Activated naive CD8-positive, alpha-beta T cell treated with anti-CD3 and anti-CD28 coated beads, Interleukin-2, amount 50 U/mL, for 24 hours (primary cell): ENCODE measurements around the gene LIPN.
"Not testable (repeated sequence)": the region's sequence is repeated elsewhere in the genome, so short reads cannot be mapped to it uniquely, and the experiment has no call there.

ENCODE experiments used
- ATAC-seq: fragments of 150-1000 bp; cut with Tn5 transposase; one replicate; pipeline ENCODE4 v1.10.0; 2021
- DNase-seq: peaks from one replicate; pipeline ENCODE4 v3.0.0; 2021
- H3K27ac Mint-ChIP-seq: one replicate; pipeline ENCODE4 v1.8.0; 2021; ENCODE audit warnings: mild to moderate bottlenecking, mixed read lengths
- H3K27me3 Mint-ChIP-seq: one replicate; pipeline ENCODE4 v1.8.0; 2021; ENCODE audit warnings: mixed read lengths
- H3K36me3 Mint-ChIP-seq: one replicate; pipeline ENCODE4 v1.8.0; 2021; ENCODE audit warnings: low read depth, mixed read lengths
- H3K4me1 Mint-ChIP-seq: one replicate; pipeline ENCODE4 v1.8.0; 2021; ENCODE audit warnings: mixed read lengths
- H3K4me3 Mint-ChIP-seq: one replicate; pipeline ENCODE4 v1.8.0; 2021; ENCODE audit warnings: mild to moderate bottlenecking, moderate library complexity, mixed read lengths
- H3K9me3 Mint-ChIP-seq: one replicate; pipeline ENCODE4 v1.8.0; 2021; ENCODE audit warnings: mixed read lengths

Gene LIPN

GRCh38 chr10:88759366-88760101 lies at the start of gene LIPN:
LIPN (plus strand) TSS chr10:88760020; CDS start chr10:88761406, 1,386 bp downstream.
- Mint-ChIP-seq H3K27ac (no peak within 1 kb of the TSS), H3K4me1 (peaks cover 18% of the 10 kb centered on the region), H3K9me3 (no peaks in the 10 kb centered on the region), H3K4me3 (no peak within 1 kb of the TSS), H3K27me3 (peaks cover 3% of the 10 kb centered on the region), H3K36me3 (no peaks in the 10 kb centered on the region)
- DNase-seq (no peak), ATAC-seq (no peak)

GRCh38 chr10:88715517-88715916 lies 44.3 kb upstream of the LIPN start:
- Mint-ChIP-seq H3K4me1 (no peaks in the 10 kb centered on the region), H3K4me3 (no peak overlapping the region), H3K27ac (no peak overlapping the region), H3K9me3 (no peaks in the 10 kb centered on the region), H3K36me3 (no peaks in the 10 kb centered on the region), H3K27me3 (peaks cover 12% of the 10 kb centered on the region)
- DNase-seq (no peak), ATAC-seq (no peak)

- no peak overlapping the region for H3K4me3 Mint-ChIP-seq
- no peak for DNase-seq
- H3K36me3 Mint-ChIP-seq = no peaks in the 10 kb centered on the region
- peaks cover 9% of the 10 kb centered on the region for H3K27me3 Mint-ChIP-seq
- H3K27ac Mint-ChIP-seq = no peak overlapping the region
- no peaks in the 10 kb centered on the region for H3K9me3 Mint-ChIP-seq
- peaks cover 8% of the 10 kb centered on the region for H3K4me1 Mint-ChIP-seq
- no peak for ATAC-seq
Observed at GRCh38 chr10:88721392-88721791, 38.4 kb upstream of the LIPN start.

GRCh38 chr10:88725798-88726197 lies 34.0 kb upstream of the LIPN start:
- H3K9me3 Mint-ChIP-seq = no peaks in the 10 kb centered on the region
- no peaks in the 10 kb centered on the region for H3K36me3 Mint-ChIP-seq
- DNase-seq = no peak
- peaks cover 8% of the 10 kb centered on the region for H3K4me1 Mint-ChIP-seq
- peak overlapping the region; percentile 1 for H3K27ac Mint-ChIP-seq
- peaks cover 2% of the 10 kb centered on the region for H3K27me3 Mint-ChIP-seq
- H3K4me3 Mint-ChIP-seq = no peak overlapping the region
- ATAC-seq = no peak

DNA sequence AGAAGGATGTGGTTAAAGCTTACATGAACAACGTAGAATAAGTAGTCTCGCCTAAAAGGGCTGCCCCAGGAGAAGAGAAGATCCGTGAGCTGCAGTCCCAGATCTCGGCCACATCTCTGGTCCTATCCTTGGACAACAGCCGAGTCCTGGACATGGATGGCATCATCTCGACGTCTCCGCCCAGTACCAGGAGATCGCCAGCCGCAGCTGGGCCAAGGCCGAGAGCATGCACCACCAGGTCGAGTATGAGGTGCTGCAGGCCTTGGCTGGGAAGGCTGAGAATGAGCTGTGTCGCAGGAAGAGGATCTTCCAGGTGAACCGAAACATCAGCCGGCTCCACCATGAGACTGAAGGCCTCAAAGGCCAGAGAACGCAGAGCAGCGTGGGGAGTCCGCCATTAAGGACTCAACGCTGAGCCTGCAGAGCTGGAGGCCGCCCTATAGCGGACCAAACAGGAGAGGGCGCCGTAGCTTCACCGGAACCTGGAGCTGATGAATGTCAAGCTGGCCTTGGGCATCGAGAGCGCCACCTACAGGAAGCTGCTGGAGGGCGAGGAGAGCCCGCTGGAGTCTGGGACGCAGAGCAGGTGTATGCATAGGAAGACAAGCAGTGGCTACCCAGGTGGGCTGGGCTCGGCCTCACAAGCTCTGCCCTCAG lies 31.6 kb upstream of the LIPN start:
- Mint-ChIP-seq H3K36me3 (no peaks in the 10 kb centered on the region), H3K9me3 (no peaks in the 10 kb centered on the region), H3K4me3 (no peak overlapping the region), H3K27ac (no peak overlapping the region), H3K4me1 (peaks cover 8% of the 10 kb centered on the region), H3K27me3 (peaks cover 2% of the 10 kb centered on the region)
- ATAC-seq = peak; percentile 20
- peak; percentile 70 for DNase-seq

- H3K27ac Mint-ChIP-seq = no peak overlapping the region
- ATAC-seq = no peak
- H3K9me3 Mint-ChIP-seq = no peaks in the 10 kb centered on the region
- no peak overlapping the region for H3K4me3 Mint-ChIP-seq
- no peaks in the 10 kb centered on the region for H3K27me3 Mint-ChIP-seq
- peaks cover 3% of the 10 kb centered on the region for H3K4me1 Mint-ChIP-seq
- no peak for DNase-seq
- H3K36me3 Mint-ChIP-seq = no peaks in the 10 kb centered on the region
Observed at GRCh38 chr10:88730864-88731263, 29.0 kb upstream of the LIPN start.

DNA sequence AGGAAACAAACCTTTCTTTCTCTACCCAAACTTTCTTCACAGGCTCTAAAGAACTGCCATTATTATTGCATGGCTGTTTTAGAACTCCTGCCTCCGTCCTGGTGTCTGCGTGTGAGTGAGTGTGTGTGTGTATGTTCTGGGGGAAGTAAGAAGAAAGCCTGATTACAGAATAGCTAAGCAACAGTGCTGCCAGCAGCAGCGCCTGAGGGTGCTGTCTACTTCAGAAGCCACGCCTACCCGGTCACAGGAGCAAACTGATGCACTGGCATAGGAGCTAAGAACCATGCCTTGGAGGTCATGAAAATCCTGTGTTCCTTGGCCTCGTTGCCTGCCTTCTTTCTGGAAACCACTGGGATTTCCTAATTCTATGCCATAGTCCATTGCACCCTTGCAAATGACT lies 28.5 kb upstream of the LIPN start:
- ATAC-seq (no peak), DNase-seq (no peak)

DNA sequence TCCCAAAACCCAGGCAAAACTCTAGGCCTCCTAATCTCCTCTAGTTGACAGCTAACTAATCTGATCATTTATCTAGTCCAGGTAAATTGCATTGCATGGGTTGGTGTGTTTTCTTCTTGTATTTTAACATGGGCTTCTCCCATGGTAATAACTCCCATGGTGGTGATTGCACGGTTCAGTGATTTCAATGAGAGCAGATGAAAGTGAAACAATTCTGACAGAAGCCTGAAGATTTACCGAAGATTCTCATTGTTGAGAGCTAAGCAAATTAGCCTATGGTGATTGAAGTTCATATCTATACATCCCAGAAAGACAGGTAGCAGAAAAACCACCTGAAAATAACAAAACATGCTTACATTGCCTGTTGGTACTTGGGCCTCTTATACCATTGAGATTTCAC lies 26.6 kb upstream of the LIPN start:
- ATAC-seq = no peak
- Mint-ChIP-seq H3K4me3 (no peak overlapping the region), H3K36me3 (no peaks in the 10 kb centered on the region), H3K9me3 (no peaks in the 10 kb centered on the region), H3K27ac (no peak overlapping the region), H3K4me1 (no peaks in the 10 kb centered on the region), H3K27me3 (peaks cover 10% of the 10 kb centered on the region)
- DNase-seq = no peak

More for the DNA sequence above, 28.5 kb upstream of the LIPN start:
- Mint-ChIP-seq H3K36me3 (no peaks in the 10 kb centered on the region), H3K27me3 (no peaks in the 10 kb centered on the region), H3K27ac (no peak overlapping the region), H3K4me1 (no peaks in the 10 kb centered on the region), H3K4me3 (no peak overlapping the region), H3K9me3 (no peaks in the 10 kb centered on the region)

DNA sequence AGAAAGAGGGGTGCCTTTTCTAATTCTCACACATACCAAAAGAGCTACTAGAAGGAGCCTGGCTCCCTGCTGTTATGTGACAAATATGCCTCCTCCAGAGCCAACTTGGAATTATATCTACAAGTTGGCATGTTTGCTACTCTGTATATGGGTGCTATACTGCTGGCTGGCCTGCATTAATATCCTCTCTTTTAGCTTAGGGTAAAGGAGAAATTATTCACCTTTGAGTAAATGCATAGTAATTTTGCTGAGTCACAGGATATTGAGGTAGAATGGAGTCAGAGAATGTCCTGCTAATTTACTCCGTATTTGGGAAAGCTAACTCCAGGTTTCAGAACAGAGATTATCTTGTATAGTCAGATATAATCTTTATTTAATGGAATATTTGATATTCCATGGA lies 24.2 kb upstream of the LIPN start:
- no peak overlapping the region for H3K4me3 Mint-ChIP-seq
- H3K27ac Mint-ChIP-seq = no peak overlapping the region
- H3K4me1 Mint-ChIP-seq = no peaks in the 10 kb centered on the region
- no peaks in the 10 kb centered on the region for H3K36me3 Mint-ChIP-seq
- H3K9me3 Mint-ChIP-seq = no peaks in the 10 kb centered on the region
- H3K27me3 Mint-ChIP-seq = peaks cover 19% of the 10 kb centered on the region
- ATAC-seq = no peak
- no peak for DNase-seq

GRCh38 chr10:88741921-88742320 lies 17.9 kb upstream of the LIPN start:
- not testable (repeated sequence) for H3K9me3 Mint-ChIP-seq, H3K27ac Mint-ChIP-seq, ATAC-seq, DNase-seq, H3K4me3 Mint-ChIP-seq, H3K36me3 Mint-ChIP-seq, H3K4me1 Mint-ChIP-seq
- H3K27me3 Mint-ChIP-seq = peaks cover 22% of the 10 kb centered on the region

GRCh38 chr10:88742448-88742847 lies 17.4 kb upstream of the LIPN start:
- H3K4me1 Mint-ChIP-seq = no peaks in the 10 kb centered on the region
- DNase-seq = no peak
- peaks cover 19% of the 10 kb centered on the region for H3K27me3 Mint-ChIP-seq
- no peaks in the 10 kb centered on the region for H3K36me3 Mint-ChIP-seq
- no peak for ATAC-seq
- no peak overlapping the region for H3K27ac Mint-ChIP-seq
- peaks cover 5% of the 10 kb centered on the region for H3K9me3 Mint-ChIP-seq
- H3K4me3 Mint-ChIP-seq = no peak overlapping the region

GRCh38 chr10:88744002-88744401 lies 15.8 kb upstream of the LIPN start:
- H3K4me1 Mint-ChIP-seq = no peaks in the 10 kb centered on the region
- DNase-seq (no peak), ATAC-seq (no peak)
- peaks cover 5% of the 10 kb centered on the region for H3K9me3 Mint-ChIP-seq
- H3K36me3 Mint-ChIP-seq = no peaks in the 10 kb centered on the region
- H3K27me3 Mint-ChIP-seq = peaks cover 8% of the 10 kb centered on the region
- no peak overlapping the region for H3K4me3 Mint-ChIP-seq
- H3K27ac Mint-ChIP-seq = no peak overlapping the region

- ATAC-seq (no peak), DNase-seq (no peak)
- Mint-ChIP-seq H3K4me1 (no peaks in the 10 kb centered on the region), H3K27ac (no peak overlapping the region), H3K27me3 (peaks cover 3% of the 10 kb centered on the region), H3K9me3 (peaks cover 5% of the 10 kb centered on the region), H3K4me3 (no peak overlapping the region), H3K36me3 (no peaks in the 10 kb centered on the region)
Observed at GRCh38 chr10:88745633-88746032, 14.2 kb upstream of the LIPN start.

GRCh38 chr10:88754287-88754686 lies 5.5 kb upstream of the LIPN start:
- Mint-ChIP-seq H3K4me1 (peaks cover 8% of the 10 kb centered on the region), H3K9me3 (no peaks in the 10 kb centered on the region), H3K36me3 (no peaks in the 10 kb centered on the region), H3K4me3 (no peak overlapping the region), H3K27me3 (no peaks in the 10 kb centered on the region), H3K27ac (no peak overlapping the region)
- DNase-seq (no peak), ATAC-seq (no peak)

DNA sequence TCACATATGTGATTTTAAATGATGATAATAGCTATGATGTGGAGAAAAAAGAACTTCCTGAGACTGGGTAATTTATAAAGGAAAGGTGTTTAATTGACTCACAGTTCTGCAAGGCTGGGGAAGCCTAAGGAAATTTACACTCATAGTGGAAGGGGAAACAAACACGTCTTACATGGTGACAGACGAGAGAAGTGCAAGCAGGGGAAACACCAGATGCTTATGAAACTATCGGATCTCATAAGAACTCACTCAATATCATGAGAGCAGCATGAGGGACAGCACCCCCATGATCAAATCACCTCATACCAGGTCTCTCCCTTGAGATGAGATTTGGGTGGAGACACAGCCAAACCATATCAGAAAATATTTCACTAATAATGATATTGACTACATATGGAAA lies 4.1 kb upstream of the LIPN start:
- H3K27ac Mint-ChIP-seq = peak overlapping the region; percentile 16
- ATAC-seq (peak; percentile 97), DNase-seq (peak; percentile 6)
- no peaks in the 10 kb centered on the region for H3K9me3 Mint-ChIP-seq
- no peaks in the 10 kb centered on the region for H3K27me3 Mint-ChIP-seq
- H3K36me3 Mint-ChIP-seq = no peaks in the 10 kb centered on the region
- no peak overlapping the region for H3K4me3 Mint-ChIP-seq
- H3K4me1 Mint-ChIP-seq = peaks cover 13% of the 10 kb centered on the region
